ENCODE results near the gene GSE1. TPM values are rescaled to one million over a fixed set of nuclear protein-coding genes. Genes with fewer than 3 reads are reported as not detected.

The GSE1 gene
- total and polyA plus RNA-seq, 9 of the 15 experiments (the other 6 are each of a cell fraction or from before 2014, with no cell fraction given): 12.2 to 244 (median 57.9) TPM

GRCh38 chr16:85688586-85689284 is 75.6 kb downstream of the GSE1 start, which contains the start of gene GINS2 (continued):
- TF ChIP-seq GTF2F1 (IDR thresholded peaks at IDR 0.05; ENCODE audit: low read depth, low read length) (no peak), ZNF197 (CRISPR knock-in tag; IDR thresholded peaks at IDR 0.05; ENCODE audit: low read depth) (no peak), COPS2 (conservative IDR thresholded peaks at IDR 0.05) (no peak), ZBTB2 (IDR thresholded peaks at IDR 0.05) (0 out of 2 replicates have a peak, but pooled peaks have one; percentile 5), SETDB1 (IDR thresholded peaks at IDR 0.05; ENCODE audit: low read length) (no peak), MBD2 (IDR thresholded peaks at IDR 0.05; ENCODE audit: borderline replicate concordance, low read depth) (peak; percentile 85; the same call in 1 of the 2 replicates), ZNF224 (CRISPR knock-in tag; IDR thresholded peaks at IDR 0.05) (no peak), HMGN3 (IDR thresholded peaks at IDR 0.05; ENCODE audit: borderline replicate concordance, extremely low read depth, insufficient read length, low read depth, low read length) (peak; percentile 63), ATF6 (CRISPR knock-in tag; IDR thresholded peaks at IDR 0.05) (peak; percentile 39; the same call in 1 of the 2 replicates), THAP12 (CRISPR knock-in tag; IDR thresholded peaks at IDR 0.05) (0 out of 2 replicates have a peak, but pooled peaks have one; percentile 41), POU5F1 (IDR thresholded peaks at IDR 0.05; ENCODE audit: borderline replicate concordance, low read depth, low read length, partially characterized antibody) (no peak), KLF13 (tag; IDR thresholded peaks at IDR 0.05; ENCODE audit: borderline replicate concordance, low read depth) (no peak), EGR1 (conservative IDR thresholded peaks at IDR 0.05) (no peak), ZBTB33 (CRISPR knock-in tag; IDR thresholded peaks at IDR 0.05) (no peak), TCF15 (CRISPR knock-in tag; IDR thresholded peaks at IDR 0.05) (no peak), RBBP5 (IDR thresholded peaks at IDR 0.05; ENCODE audit: borderline replicate concordance, insufficient read depth, low read length, poor library complexity, severe bottlenecking) (peak; percentile 80), NFATC3 (IDR thresholded peaks at IDR 0.05) (no peak), PCBP1 (IDR thresholded peaks at IDR 0.05; ENCODE audit: low read depth, low read length, poor library complexity, severe bottlenecking) (peak; percentile 34), CHD1 (IDR thresholded peaks at IDR 0.05; ENCODE audit: low read length) (no peak)
